AG04449 (cell line): Measurements from ENCODE around the gene CAV3.
A peak's percentile ranks its signal among the peaks of the same experiment; 100 is the strongest.

ENCODE experiments used
- CTCF ChIA-PET: fragments of 350-600 bp; formaldehyde crosslinking; extraction: SDS; loops from one replicate; lab custom pipeline; 2021; ENCODE audit warnings: antibody characterized with exemption; lab: Yijun Ruan, JAX
- POLR2A ChIA-PET: fragments of 400-600, 350-600 bp; formaldehyde crosslinking; extraction: SDS; loops from one replicate; lab custom pipeline; 2020; ENCODE audit warnings: antibody characterized with exemption, inconsistent platforms; lab: Yijun Ruan, JAX
- DNase-seq: peaks from one replicate; pipeline ENCODE4 v3.0.0-alpha.2; 2010; ENCODE audit warnings: low read depth, low spot score
- H3K4me3 ChIP-seq: 2 replicates; pipeline ENCODE4 v1.5.1; 2011; ENCODE audit warnings: low read depth, mild to moderate bottlenecking, control low read depth, low read length
- TF ChIP-seq, protein P1 (sequence below): IDR thresholded peaks from one replicate; pipeline ENCODE4 v1.5.1; 2011; ENCODE audit warnings: mild to moderate bottlenecking, moderate library complexity, low read length, control low read depth, inconsistent platforms; ENCODE audit not compliant: insufficient read depth; ENCODE audit errors: missing control alignments

Gene CAV3

DNA sequence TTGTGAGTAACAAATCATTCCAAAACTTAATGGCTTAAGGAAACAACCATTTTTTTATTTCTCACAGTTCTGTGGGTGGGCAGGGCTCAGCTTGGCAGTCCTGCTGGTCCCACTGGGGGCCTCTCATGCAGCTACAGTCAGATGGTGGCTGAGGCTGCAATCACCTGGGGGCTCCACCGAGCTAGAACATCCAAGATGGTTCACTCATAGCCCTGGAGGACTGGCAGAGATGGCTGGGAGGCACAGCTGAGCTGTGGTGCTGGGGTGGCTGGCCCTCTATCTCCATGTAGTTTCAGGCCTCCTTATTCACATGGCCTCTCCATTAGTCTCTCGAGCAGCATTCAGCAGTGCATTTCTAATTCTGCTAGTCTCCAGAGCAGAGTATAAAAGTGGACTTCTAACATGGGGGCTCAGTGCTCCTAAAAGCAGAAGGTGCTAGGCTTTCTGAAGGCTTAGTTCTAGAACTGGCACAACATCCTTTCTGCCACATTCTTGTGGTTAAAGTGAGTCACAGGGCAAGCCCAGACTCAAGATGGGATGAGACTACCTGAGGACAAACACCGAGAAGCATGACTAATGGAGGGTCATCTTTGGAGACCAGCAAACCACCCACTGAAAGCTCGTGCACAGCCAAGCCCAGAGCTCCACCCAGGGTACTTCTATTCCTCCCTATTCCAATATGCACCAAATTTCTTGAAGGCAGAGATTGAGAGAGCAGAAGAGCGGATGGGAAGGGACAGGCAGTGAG, 6.3 kb downstream of the CAV3 start:
- ChIA-PET CTCF (interaction anchor here (0.6 to 8.2 kb wide), 4 partner anchors 27 to 77 kb away, joined by 3 to 45 read pairs (median 3); partner anchors contain the start of gene OXTR), POLR2A (no interaction called here)
- TF ChIP-seq, protein P1, sequence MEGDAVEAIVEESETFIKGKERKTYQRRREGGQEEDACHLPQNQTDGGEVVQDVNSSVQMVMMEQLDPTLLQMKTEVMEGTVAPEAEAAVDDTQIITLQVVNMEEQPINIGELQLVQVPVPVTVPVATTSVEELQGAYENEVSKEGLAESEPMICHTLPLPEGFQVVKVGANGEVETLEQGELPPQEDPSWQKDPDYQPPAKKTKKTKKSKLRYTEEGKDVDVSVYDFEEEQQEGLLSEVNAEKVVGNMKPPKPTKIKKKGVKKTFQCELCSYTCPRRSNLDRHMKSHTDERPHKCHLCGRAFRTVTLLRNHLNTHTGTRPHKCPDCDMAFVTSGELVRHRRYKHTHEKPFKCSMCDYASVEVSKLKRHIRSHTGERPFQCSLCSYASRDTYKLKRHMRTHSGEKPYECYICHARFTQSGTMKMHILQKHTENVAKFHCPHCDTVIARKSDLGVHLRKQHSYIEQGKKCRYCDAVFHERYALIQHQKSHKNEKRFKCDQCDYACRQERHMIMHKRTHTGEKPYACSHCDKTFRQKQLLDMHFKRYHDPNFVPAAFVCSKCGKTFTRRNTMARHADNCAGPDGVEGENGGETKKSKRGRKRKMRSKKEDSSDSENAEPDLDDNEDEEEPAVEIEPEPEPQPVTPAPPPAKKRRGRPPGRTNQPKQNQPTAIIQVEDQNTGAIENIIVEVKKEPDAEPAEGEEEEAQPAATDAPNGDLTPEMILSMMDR = no peak
- DNase-seq = no peak
- no peak overlapping the region for H3K4me3 ChIP-seq

DNA sequence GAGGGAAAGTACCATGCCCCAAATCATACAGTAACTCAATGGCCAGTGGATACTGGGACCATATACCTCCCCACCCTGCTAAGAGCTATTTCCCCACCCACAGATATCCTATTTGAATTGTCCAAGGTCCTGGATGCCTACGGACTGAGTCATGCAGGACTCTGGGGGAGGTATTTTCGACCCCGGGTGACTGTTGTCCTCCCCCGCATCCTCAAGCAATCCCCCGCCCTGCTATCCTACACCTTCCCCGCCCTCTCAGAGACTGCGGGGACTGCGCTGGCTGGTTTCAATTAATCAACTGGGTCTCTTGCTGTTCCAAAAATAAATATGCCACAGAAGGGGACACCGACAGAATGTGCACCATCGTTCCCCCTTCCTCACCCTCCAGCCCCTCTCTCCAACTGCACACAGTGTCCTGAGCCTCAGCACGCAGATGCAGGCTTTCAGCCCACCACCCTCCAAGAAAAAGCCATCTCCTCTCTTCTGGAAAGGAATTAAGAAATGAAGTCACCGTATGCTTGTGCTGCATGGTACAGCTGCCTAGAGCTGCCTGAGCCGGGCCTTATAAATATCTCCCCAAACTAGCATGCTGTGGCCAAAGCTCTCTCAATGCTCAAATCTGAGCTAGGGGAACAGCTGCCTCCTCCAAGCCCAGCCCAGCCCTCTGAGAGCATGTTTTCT, 8.1 kb downstream of the CAV3 start:
- ChIA-PET POLR2A (interaction anchor here (0.6 to 0.8 kb wide), 4 partner anchors 9 to 107 kb away, joined by 3 to 4 read pairs (median 4); partner anchors contain the start of gene OXTR), CTCF (interaction anchor here (1.0 to 8.2 kb wide), 3 partner anchors 13 to 79 kb away, joined by 3 to 45 read pairs (median 3); no protein-coding TSS in a partner anchor)
- H3K4me3 ChIP-seq = peak overlapping the region; percentile 37
- no peak for DNase-seq
- TF ChIP-seq, protein P1 = no peak

DNA sequence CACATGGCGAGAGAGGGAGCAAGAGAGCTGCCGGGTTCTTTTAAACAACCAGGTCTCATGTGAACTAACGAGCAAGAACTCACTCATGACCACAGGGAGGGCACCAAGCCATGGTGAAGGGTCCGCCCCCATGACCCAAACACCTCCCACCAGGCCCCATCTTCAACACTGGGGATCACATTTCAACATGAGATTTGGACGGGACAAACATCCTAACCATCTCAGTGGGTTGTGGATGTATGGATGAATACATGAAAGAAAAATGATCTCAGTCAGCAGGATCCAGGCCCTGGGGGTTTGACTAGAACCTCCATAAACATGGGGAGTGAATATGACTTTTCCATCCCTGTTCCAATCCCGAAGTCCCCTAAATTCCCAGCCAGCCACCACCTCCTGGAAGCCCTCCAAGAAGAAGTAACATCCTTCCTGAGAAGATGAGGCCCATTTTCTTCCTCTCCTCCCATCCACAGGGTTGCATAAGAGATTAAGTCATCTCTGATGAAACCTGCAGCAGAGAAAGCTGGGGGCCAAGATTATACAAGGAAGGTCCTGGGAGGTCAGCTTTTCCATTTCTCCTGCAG, 9.5 kb downstream of the CAV3 start:
- CTCF ChIA-PET = interaction anchor here (1.2 to 8.2 kb wide), 2 partner anchors 10 to 80 kb away, joined by 3 to 45 read pairs; no protein-coding TSS in a partner anchor
- TF ChIP-seq, protein P1 = no peak
- no peak overlapping the region for H3K4me3 ChIP-seq
- DNase-seq = no peak
- POLR2A ChIA-PET = no interaction called here

DNA sequence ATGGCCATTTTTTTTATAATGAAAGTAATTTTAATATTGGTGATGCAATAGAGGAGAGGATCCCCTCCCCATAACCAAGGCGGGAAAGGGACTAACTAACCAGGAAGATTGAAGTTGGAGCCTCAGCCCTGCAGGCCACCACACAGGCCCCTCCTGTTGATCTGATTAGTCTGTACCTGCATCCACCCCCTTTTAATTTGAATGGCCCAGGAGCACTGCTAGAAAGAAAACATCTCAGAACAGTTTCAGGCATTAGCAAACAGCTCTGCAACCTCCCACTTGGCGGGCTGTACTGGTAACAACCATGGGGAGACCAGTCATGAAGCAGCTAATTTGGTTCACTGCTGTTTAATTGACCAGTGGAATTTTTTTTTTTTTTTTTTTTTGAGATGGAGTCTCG, 10.3 kb downstream of the CAV3 start:
- CTCF ChIA-PET = interaction anchor here (0.7 to 8.2 kb wide), 5 partner anchors 9 to 116 kb away, joined by 3 to 45 read pairs (median 4); partner anchors contain the start of gene OXTR

DNA sequence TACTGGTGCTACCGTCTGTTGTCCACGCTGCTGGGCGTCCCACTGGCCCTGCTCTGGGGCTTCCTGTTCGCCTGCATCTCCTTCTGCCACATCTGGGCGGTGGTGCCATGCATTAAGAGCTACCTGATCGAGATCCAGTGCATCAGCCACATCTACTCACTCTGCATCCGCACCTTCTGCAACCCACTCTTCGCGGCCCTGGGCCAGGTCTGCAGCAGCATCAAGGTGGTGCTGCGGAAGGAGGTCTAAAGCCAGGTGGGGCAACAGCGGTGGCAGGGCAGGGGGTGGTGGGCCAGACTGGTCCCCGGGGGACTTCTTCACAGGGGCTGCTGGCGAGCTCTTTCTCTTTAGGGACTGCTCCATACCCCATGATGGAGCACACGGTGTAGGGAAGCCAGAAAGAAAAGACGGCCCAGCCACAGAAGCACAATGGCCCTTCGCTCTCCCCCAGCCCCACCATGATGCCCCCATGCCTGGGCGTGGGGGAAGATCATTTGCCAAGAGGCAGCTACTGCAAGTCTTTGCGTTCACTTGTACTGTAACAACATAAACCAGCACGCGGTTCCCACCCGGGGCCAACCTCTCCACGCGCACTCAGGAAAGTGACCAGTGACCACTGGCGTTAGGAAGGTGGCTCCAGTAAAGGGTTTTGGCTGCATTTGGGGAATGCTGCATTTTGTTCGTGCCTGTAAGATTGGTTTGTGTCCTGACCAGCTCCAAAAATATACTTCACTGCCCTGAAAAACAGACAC, 12.2 kb downstream of the CAV3 start:
- ChIA-PET POLR2A (interaction anchor here (1.1 kb wide), 1 partner anchor 106 kb away, joined by 3 read pairs; no protein-coding TSS in a partner anchor), CTCF (no interaction called here)
- TF ChIP-seq, protein P1 = no peak
- H3K4me3 ChIP-seq = no peak overlapping the region
- DNase-seq = no peak

More for the DNA sequence above, 10.3 kb downstream of the CAV3 start:
- TF ChIP-seq, protein P1 = no peak
- no peak for DNase-seq
- POLR2A ChIA-PET = interaction anchor here (0.7 kb wide), 1 partner anchor 15 kb away, joined by 3 read pairs; no protein-coding TSS in a partner anchor
- H3K4me3 ChIP-seq = no peak overlapping the region
